ENCODE measurements around the gene CYP26A1.
A peak's percentile ranks its signal among the peaks of the same experiment; 100 is the strongest.

CYP26A1 gene

GRCh38 chr10:93073539-93074146 lies at the start of gene CYP26A1:
Gene CYP26A1, plus strand, starts transcription at chr10:93073893. Its CDS starts 42 bp downstream, at chr10:93073935.
- TF ChIP-seq, protein P1, sequence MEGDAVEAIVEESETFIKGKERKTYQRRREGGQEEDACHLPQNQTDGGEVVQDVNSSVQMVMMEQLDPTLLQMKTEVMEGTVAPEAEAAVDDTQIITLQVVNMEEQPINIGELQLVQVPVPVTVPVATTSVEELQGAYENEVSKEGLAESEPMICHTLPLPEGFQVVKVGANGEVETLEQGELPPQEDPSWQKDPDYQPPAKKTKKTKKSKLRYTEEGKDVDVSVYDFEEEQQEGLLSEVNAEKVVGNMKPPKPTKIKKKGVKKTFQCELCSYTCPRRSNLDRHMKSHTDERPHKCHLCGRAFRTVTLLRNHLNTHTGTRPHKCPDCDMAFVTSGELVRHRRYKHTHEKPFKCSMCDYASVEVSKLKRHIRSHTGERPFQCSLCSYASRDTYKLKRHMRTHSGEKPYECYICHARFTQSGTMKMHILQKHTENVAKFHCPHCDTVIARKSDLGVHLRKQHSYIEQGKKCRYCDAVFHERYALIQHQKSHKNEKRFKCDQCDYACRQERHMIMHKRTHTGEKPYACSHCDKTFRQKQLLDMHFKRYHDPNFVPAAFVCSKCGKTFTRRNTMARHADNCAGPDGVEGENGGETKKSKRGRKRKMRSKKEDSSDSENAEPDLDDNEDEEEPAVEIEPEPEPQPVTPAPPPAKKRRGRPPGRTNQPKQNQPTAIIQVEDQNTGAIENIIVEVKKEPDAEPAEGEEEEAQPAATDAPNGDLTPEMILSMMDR (IDR thresholded peaks at IDR 0.05) = peak; percentile 30
- no peak for TF ChIP-seq ZFX (IDR thresholded peaks at IDR 0.05; ENCODE audit: borderline replicate concordance)
- no peak within 1 kb of the TSS for H3K27ac ChIP-seq

- no peak for TF ChIP-seq ZFX (IDR thresholded peaks at IDR 0.05; ENCODE audit: borderline replicate concordance)
- TF ChIP-seq, protein P1 (IDR thresholded peaks at IDR 0.05) = no peak
- H3K27ac ChIP-seq = no peak overlapping the region
Observed at GRCh38 chr10:93026072-93026471, 47.6 kb upstream of the CYP26A1 start.

DNA sequence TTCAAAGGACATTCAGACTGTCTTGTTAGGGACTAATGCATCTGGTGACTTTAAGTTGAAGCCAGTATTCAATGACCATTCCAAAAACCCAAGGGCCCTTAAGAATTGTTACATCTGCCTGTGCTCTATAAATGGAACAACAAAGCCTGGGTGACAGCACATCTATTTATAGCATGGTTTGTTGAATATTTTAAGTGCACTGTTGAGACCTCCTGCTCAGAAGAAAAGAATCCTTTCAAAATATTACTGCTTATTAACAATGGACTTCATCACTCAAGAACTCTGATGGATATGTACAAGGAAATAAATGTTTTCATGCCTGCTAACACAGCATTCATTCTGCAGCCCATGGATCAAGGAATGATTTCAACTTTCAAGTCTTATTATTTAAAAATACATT lies 46.2 kb upstream of the CYP26A1 start:
- no peak for TF ChIP-seq ZFX (IDR thresholded peaks at IDR 0.05; ENCODE audit: borderline replicate concordance)
- TF ChIP-seq, protein P1 (IDR thresholded peaks at IDR 0.05) = no peak
- no peak overlapping the region for H3K27ac ChIP-seq

DNA sequence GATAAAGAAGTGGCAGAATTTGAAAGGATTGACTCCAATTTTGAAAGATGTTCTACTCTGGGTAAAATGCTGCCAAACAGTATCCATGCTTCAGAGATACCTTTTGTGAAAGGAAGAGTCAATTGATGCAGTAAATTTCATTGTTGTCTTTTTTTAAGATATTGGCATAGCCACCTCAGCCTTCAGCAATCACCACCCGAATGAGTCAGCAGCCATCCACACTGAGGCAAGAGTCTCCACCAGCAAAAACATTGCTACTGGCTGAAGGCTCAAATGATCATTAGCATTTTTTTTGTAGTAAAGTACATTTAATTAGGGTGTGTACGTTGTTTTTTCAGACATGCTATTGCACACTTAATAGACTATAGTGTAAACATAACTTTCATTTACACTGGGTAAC lies 44.8 kb upstream of the CYP26A1 start:
- TF ChIP-seq ZFX (IDR thresholded peaks at IDR 0.05; ENCODE audit: borderline replicate concordance) = no peak
- TF ChIP-seq, protein P1 (IDR thresholded peaks at IDR 0.05) = no peak
- H3K27ac ChIP-seq = no peak overlapping the region

DNA sequence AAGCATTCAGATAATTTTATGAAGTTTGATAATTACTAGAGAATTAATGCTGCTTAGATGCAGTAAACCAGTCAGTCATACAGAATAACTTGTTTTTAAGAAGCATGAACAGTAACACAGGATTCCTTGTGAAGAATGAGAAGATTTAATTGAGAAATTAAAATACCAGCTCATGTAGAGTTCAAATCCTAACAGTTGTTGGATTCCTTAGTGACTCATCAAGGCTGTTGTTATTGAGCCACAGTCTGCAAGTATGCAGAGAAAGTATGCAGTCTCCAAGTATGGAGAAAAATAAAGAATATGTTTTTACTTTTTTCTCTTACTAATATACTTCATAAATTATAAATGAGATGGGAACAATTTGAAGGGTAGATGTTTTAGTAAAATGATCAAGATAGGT lies 43.3 kb upstream of the CYP26A1 start:
- H3K27ac ChIP-seq = no peak overlapping the region

GRCh38 chr10:93032105-93032808 lies 41.4 kb upstream of the CYP26A1 start:
- H3K27ac ChIP-seq = no peak overlapping the region
- no peak for TF ChIP-seq ZFX (IDR thresholded peaks at IDR 0.05; ENCODE audit: borderline replicate concordance)
- TF ChIP-seq, protein P1 (IDR thresholded peaks at IDR 0.05) = no peak

More for the DNA sequence above, 43.3 kb upstream of the CYP26A1 start:
- TF ChIP-seq, protein P1 (IDR thresholded peaks at IDR 0.05) = no peak
- TF ChIP-seq ZFX (IDR thresholded peaks at IDR 0.05; ENCODE audit: borderline replicate concordance) = no peak

- no peak overlapping the region for H3K27ac ChIP-seq
- TF ChIP-seq, protein P1 (IDR thresholded peaks at IDR 0.05) = no peak
- TF ChIP-seq ZFX (IDR thresholded peaks at IDR 0.05; ENCODE audit: borderline replicate concordance) = no peak
Observed at GRCh38 chr10:93032809-93033137, 40.9 kb upstream of the CYP26A1 start.

All from 22Rv1 (cell line).